Left ventricle myocardium inferior (tissue), 1 donor: ENCODE measurements around the gene ADAMTS19. TPM values are rescaled to one million over a fixed set of nuclear protein-coding genes. Genes with fewer than 3 reads are reported as not detected.

ENCODE experiments used
- DNase-seq: peaks from one replicate; pipeline ENCODE4 v3.0.0-alpha.2; 2020
- H3K27ac ChIP-seq: fragments of 200-600 bp; replicated peaks from 2 replicates; pipeline ENCODE4 v1.8.0; 2021
- H3K27me3 ChIP-seq: fragments of 200-600 bp; 2 replicates; pipeline ENCODE4 v1.8.0; 2021; ENCODE audit warnings: low read depth
- H3K36me3 ChIP-seq: fragments of 200-600 bp; 2 replicates; pipeline ENCODE4 v1.8.0; 2021
- H3K4me1 ChIP-seq: fragments of 200-600 bp; 2 replicates; pipeline ENCODE4 v1.8.0; 2021
- H3K4me3 ChIP-seq: fragments of 200-600 bp; 2 replicates; pipeline ENCODE4 v1.8.0; 2021; ENCODE audit warnings: mild to moderate bottlenecking, moderate library complexity
- H3K9me3 ChIP-seq: fragments of 200-600 bp; replicated peaks from 2 replicates; pipeline ENCODE4 v1.8.0; 2021
- CTCF ChIP-seq: fragments of 200-600 bp; IDR thresholded peaks from 2 replicates; pipeline ENCODE4 v1.8.0; 2021; ENCODE audit warnings: antibody characterized with exemption, mild to moderate bottlenecking, borderline replicate concordance
- intact Hi-C: fragments of 100-400 bp; cut with micrococcal nuclease; formaldehyde crosslinking; loops from one replicate; pipeline ENCODE4 v1.11.0; 2022
- total RNA-seq: library from RNA; stranded (reverse); fragmentation: NEBNext Ultra II Directional; extraction: Animal tissue kit (Norgen Biotek cat#: 25700); gene quantifications from one replicate; pipeline ENCODE4 v1.2.1, GENCODE V29; 2021
- donor health status: DM: no; HTN: yes; CAD: no; lungs with severe emphysema.

ADAMTS19 gene
- total RNA-seq, 1 donor from 2014 or later, result 0.38 TPM

GRCh38 chr5:129465776-129466344, 5.8 kb downstream of the ADAMTS19 start:
- intact Hi-C loops, result no loop called here
- Histone ChIP-seq H3K36me3 (no peaks in the 10 kb centered on the region), H3K27ac (no peak overlapping the region), H3K9me3 (no peaks in the 10 kb centered on the region), H3K27me3 (peaks cover 45% of the 10 kb centered on the region), H3K4me1 (peaks cover 10% of the 10 kb centered on the region), H3K4me3 (no peak overlapping the region)
- no peak for TF ChIP-seq CTCF
- no peak for DNase-seq

- peaks cover 10% of the 10 kb centered on the region for H3K4me1 ChIP-seq
- DNase-seq, result no peak
- no peak overlapping the region for H3K4me3 ChIP-seq
- no peak overlapping the region for H3K27ac ChIP-seq
- H3K9me3 ChIP-seq, result no peaks in the 10 kb centered on the region
- intact Hi-C loops, result no loop called here
- H3K36me3 ChIP-seq, result no peaks in the 10 kb centered on the region
- no peaks in the 10 kb centered on the region for H3K27me3 ChIP-seq
- no peak for TF ChIP-seq CTCF
Observed at GRCh38 chr5:129474544-129474943, 14.4 kb downstream of the ADAMTS19 start.

- H3K4me3 ChIP-seq, result no peak overlapping the region
- H3K27ac ChIP-seq, result no peak overlapping the region
- no peak for TF ChIP-seq CTCF
- H3K4me1 ChIP-seq, result peaks cover 10% of the 10 kb centered on the region
- DNase-seq, result no peak
- intact Hi-C loops, result no loop called here
- H3K36me3 ChIP-seq, result no peaks in the 10 kb centered on the region
- no peaks in the 10 kb centered on the region for H3K9me3 ChIP-seq
- no peaks in the 10 kb centered on the region for H3K27me3 ChIP-seq
Observed at GRCh38 chr5:129476751-129477150, 16.7 kb downstream of the ADAMTS19 start.

- H3K4me1 ChIP-seq, result peaks cover 10% of the 10 kb centered on the region
- intact Hi-C loops, result no loop called here
Observed at GRCh38 chr5:129477532-129477931, 17.4 kb downstream of the ADAMTS19 start.

GRCh38 chr5:129481161-129481560, 21.1 kb downstream of the ADAMTS19 start:
- H3K36me3 ChIP-seq, result no peaks in the 10 kb centered on the region
- no peak overlapping the region for H3K27ac ChIP-seq
- H3K4me3 ChIP-seq, result no peak overlapping the region
- no peaks in the 10 kb centered on the region for H3K9me3 ChIP-seq
- no peak for DNase-seq
- H3K27me3 ChIP-seq, result no peaks in the 10 kb centered on the region
- H3K4me1 ChIP-seq, result peaks cover 10% of the 10 kb centered on the region
- TF ChIP-seq CTCF, result no peak
- intact Hi-C loops, result no loop called here

More at GRCh38 chr5:129477532-129477931, 17.4 kb downstream of the ADAMTS19 start:
- H3K36me3 ChIP-seq, result no peaks in the 10 kb centered on the region
- H3K4me3 ChIP-seq, result no peak overlapping the region
- no peak overlapping the region for H3K27ac ChIP-seq
- no peaks in the 10 kb centered on the region for H3K9me3 ChIP-seq
- no peaks in the 10 kb centered on the region for H3K27me3 ChIP-seq
- TF ChIP-seq CTCF, result no peak
- DNase-seq, result no peak
